Measurements from ENCODE around the gene TYMS. TPM values are rescaled to one million over a fixed set of nuclear protein-coding genes. Genes with fewer than 3 reads are reported as not detected.

The TYMS gene
- total and polyA plus RNA-seq, 4 donors: 22.1 to 70.3 (median 43.1) TPM

GRCh38 chr18:673317-673716 lies 15.9 kb downstream of the TYMS start:
- Histone ChIP-seq H3K4me3 (ENCODE audit: low read depth, low read length) (no peak overlapping the region), H3K4me1 (ENCODE audit: control insufficient read depth, insufficient read depth, low read length) (no peaks in the 10 kb centered on the region), H3K27ac (ENCODE audit: low read depth, low read length) (no peak overlapping the region), H3K27me3 (ENCODE audit: control insufficient read depth, insufficient read depth, low read length) (no peaks in the 10 kb centered on the region), H3K36me3 (ENCODE audit: control insufficient read depth, insufficient read depth, low read length) (peaks cover 24% of the 10 kb centered on the region), H3K9me3 (ENCODE audit: control insufficient read depth, insufficient read depth, low read length) (no peaks in the 10 kb centered on the region)
- DNase-seq (ENCODE audit: low read depth in 4 of 6, low spot score in 6 of 6): no peak
- WGBS (ENCODE audit: insufficient coverage): no CpG with 5 or more reads among the region's 3 CpGs

DNA sequence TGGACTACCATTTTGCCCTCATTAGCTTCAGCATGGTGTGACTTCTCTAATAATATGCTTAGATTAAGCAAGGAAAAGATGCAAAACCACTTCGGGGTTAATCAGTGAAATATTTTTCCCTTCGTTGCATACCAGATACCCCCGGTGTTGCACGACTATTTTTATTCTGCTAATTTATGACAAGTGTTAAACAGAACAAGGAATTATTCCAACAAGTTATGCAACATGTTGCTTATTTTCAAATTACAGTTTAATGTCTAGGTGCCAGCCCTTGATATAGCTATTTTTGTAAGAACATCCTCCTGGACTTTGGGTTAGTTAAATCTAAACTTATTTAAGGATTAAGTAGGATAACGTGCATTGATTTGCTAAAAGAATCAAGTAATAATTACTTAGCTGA lies 16.3 kb downstream of the TYMS start:
- no peak overlapping the region for H3K4me3 ChIP-seq (ENCODE audit: low read depth, low read length)
- DNase-seq (ENCODE audit: low read depth in 4 of 6, low spot score in 6 of 6): no peak
- WGBS (ENCODE audit: insufficient coverage): no CpG with 5 or more reads among the region's 5 CpGs
- H3K27ac ChIP-seq (ENCODE audit: low read depth, low read length): no peak overlapping the region
- H3K27me3 ChIP-seq (ENCODE audit: control insufficient read depth, insufficient read depth, low read length): no peaks in the 10 kb centered on the region
- H3K36me3 ChIP-seq (ENCODE audit: control insufficient read depth, insufficient read depth, low read length): peaks cover 25% of the 10 kb centered on the region
- H3K9me3 ChIP-seq (ENCODE audit: control insufficient read depth, insufficient read depth, low read length): no peaks in the 10 kb centered on the region
- no peaks in the 10 kb centered on the region for H3K4me1 ChIP-seq (ENCODE audit: control insufficient read depth, insufficient read depth, low read length)

DNA sequence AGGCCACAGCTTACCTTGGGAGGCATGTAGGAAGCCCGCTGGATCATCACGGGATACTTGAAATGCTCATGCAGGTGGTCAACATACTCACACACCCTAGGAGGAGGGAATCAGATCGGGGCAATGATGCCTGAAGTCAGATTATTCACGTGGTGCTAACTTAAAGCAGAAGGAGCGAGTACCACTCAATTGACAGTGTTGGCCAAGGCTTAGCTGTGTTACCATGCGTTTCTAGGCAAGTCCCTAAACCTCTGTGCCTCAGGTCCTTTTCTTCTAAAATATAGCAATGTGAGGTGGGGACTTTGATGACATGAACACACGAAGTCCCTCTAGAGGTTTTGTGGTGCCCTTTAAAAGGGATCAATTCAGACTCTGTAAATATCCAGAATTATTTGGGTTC lies 17.9 kb downstream of the TYMS start:
- Histone ChIP-seq H3K27me3 (ENCODE audit: control insufficient read depth, insufficient read depth, low read length) (no peaks in the 10 kb centered on the region), H3K4me3 (ENCODE audit: low read depth, low read length) (no peak overlapping the region), H3K36me3 (ENCODE audit: control insufficient read depth, insufficient read depth, low read length) (peaks cover 19% of the 10 kb centered on the region), H3K4me1 (ENCODE audit: control insufficient read depth, insufficient read depth, low read length) (no peaks in the 10 kb centered on the region), H3K27ac (ENCODE audit: low read depth, low read length) (no peak overlapping the region), H3K9me3 (ENCODE audit: control insufficient read depth, insufficient read depth, low read length) (no peaks in the 10 kb centered on the region)
- DNase-seq (ENCODE audit: low read depth in 4 of 6, low spot score in 6 of 6): no peak
- WGBS (ENCODE audit: insufficient coverage): 89% methylated on average over 4 of the region's 7 CpGs

DNA sequence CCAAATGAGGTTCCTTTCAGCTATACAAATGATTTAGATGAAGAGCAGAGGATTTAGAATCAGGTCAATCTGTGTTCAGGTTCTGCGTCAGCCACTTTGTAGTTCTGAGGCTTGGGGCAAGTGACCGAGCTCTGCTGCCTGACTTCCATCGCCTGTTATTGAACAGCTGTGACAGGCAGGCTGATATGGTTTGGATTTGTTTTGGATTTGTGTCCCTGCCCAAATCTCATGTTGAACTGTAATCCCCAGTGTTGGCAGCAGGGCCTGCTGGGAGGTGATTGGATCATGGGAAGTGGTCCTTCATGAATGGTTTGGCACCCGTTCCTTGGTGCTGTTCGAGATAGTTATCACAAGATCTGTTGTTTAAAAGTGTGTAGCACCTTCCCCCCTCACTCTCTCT lies 18.6 kb downstream of the TYMS start:
- Histone ChIP-seq H3K9me3 (ENCODE audit: control insufficient read depth, insufficient read depth, low read length) (no peaks in the 10 kb centered on the region), H3K4me3 (ENCODE audit: low read depth, low read length) (no peak overlapping the region), H3K4me1 (ENCODE audit: control insufficient read depth, insufficient read depth, low read length) (no peaks in the 10 kb centered on the region), H3K27me3 (ENCODE audit: control insufficient read depth, insufficient read depth, low read length) (no peaks in the 10 kb centered on the region), H3K27ac (ENCODE audit: low read depth, low read length) (no peak overlapping the region), H3K36me3 (ENCODE audit: control insufficient read depth, insufficient read depth, low read length) (peaks cover 19% of the 10 kb centered on the region)
- DNase-seq (ENCODE audit: low read depth in 4 of 6, low spot score in 6 of 6): no peak
- WGBS (ENCODE audit: insufficient coverage): 100% methylated on average over 3 of the region's 5 CpGs

DNA sequence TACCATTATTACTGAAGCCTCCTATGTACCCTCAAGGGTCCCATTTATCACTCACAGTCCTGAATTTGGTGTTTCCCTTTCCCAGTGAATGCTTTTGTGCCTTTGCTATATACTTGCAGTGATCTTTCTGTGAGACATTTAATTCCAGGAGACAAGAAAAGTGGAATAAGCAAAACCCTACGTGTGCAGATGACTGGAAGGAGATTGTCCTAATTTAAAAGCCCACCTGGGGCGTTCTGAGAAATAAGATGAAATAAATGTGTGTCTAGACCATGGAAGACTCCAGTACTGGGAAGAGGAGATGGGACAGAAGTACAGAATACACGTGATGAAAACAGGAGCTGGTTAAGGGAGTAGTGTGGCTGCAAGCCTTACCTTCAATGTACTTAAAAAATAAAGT lies 19.3 kb downstream of the TYMS start:
- 92% methylated on average over 3 of the region's 3 CpGs for WGBS (ENCODE audit: insufficient coverage)
- H3K27me3 ChIP-seq (ENCODE audit: control insufficient read depth, insufficient read depth, low read length): no peaks in the 10 kb centered on the region

GRCh38 chr18:677145-677544 lies 19.7 kb downstream of the TYMS start:
- Histone ChIP-seq H3K36me3 (ENCODE audit: control insufficient read depth, insufficient read depth, low read length) (peaks cover 18% of the 10 kb centered on the region), H3K27me3 (ENCODE audit: control insufficient read depth, insufficient read depth, low read length) (no peaks in the 10 kb centered on the region), H3K4me1 (ENCODE audit: control insufficient read depth, insufficient read depth, low read length) (no peaks in the 10 kb centered on the region), H3K27ac (ENCODE audit: low read depth, low read length) (no peak overlapping the region), H3K9me3 (ENCODE audit: control insufficient read depth, insufficient read depth, low read length) (no peaks in the 10 kb centered on the region), H3K4me3 (ENCODE audit: low read depth, low read length) (no peak overlapping the region)
- WGBS (ENCODE audit: insufficient coverage): 100% methylated on average over 2 of the region's 4 CpGs
- DNase-seq (ENCODE audit: low read depth in 4 of 6, low spot score in 6 of 6): no peak

More for the DNA sequence above, 19.3 kb downstream of the TYMS start:
- Histone ChIP-seq H3K9me3 (ENCODE audit: control insufficient read depth, insufficient read depth, low read length) (no peaks in the 10 kb centered on the region), H3K4me1 (ENCODE audit: control insufficient read depth, insufficient read depth, low read length) (no peaks in the 10 kb centered on the region), H3K27ac (ENCODE audit: low read depth, low read length) (no peak overlapping the region), H3K36me3 (ENCODE audit: control insufficient read depth, insufficient read depth, low read length) (peaks cover 20% of the 10 kb centered on the region), H3K4me3 (ENCODE audit: low read depth, low read length) (no peak overlapping the region)
- peak in 1 of 6 donors; percentile 29 for DNase-seq (ENCODE audit: low read depth in 4 of 6, low spot score in 6 of 6)

DNA sequence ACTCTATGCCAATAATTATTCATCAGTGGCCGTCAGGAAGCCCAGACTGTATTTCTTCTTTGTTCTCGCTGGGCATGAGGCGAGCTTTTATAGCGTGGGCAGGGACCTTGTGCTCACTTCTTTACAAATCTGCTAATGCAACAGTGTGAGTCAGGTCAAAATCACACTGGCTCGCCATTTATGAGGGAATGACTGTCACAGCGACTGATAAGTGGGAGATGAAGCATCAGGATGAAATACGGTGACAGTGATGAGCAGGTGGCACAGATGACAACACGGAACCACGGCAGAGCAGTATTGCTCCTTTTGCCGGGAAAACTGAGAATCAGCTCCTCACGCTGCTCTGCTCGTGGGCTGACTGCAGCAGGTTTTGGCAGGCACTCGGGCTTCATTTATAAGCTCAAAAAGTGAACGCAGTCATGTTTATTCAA lies 20.5 kb downstream of the TYMS start:
- Histone ChIP-seq H3K4me1 (ENCODE audit: control insufficient read depth, insufficient read depth, low read length) (no peaks in the 10 kb centered on the region), H3K27ac (ENCODE audit: low read depth, low read length) (no peak overlapping the region), H3K9me3 (ENCODE audit: control insufficient read depth, insufficient read depth, low read length) (no peaks in the 10 kb centered on the region), H3K36me3 (ENCODE audit: control insufficient read depth, insufficient read depth, low read length) (peaks cover 21% of the 10 kb centered on the region), H3K4me3 (ENCODE audit: low read depth, low read length) (no peak overlapping the region), H3K27me3 (ENCODE audit: control insufficient read depth, insufficient read depth, low read length) (no peaks in the 10 kb centered on the region)
- peak in 2 of 6 donors; percentile 36 to 73 for DNase-seq (ENCODE audit: low read depth in 4 of 6, low spot score in 6 of 6)
- 48% methylated on average over 14 of the region's 14 CpGs for WGBS (ENCODE audit: insufficient coverage)

DNA sequence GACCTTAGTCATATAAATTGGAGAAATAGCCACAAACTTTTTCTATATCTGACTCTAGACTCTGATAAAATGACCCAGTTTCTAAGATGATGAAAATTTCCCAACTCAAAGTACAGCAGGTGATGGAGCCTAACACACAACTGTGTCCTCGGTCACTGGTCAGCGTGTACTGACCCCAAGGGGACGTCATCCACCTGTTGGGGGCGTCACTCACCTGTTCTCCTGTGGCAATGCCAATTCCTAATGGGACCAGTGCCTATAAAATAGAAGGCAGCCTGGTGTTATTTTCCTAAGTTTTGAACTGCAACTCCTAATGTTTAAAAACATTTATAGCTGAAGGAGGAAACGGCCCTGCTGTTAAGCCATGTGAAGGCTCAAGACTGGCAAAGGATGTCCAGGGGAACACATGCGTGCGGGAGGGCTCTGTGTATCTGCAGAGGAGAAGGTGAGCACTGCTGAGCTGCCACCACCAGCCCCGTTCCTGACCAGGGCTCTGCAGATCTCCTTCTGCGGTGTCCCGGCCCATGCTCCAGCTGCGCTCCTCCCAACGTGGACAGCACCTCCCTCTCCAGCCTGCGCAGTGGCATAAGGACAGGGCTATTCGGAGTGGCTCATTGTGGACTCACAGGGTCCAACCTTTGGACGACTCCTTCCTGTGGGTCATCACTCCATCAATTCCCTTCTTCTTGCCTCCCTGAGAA lies 21.2 kb downstream of the TYMS start:
- no peaks in the 10 kb centered on the region for H3K4me1 ChIP-seq (ENCODE audit: control insufficient read depth, insufficient read depth, low read length)
- WGBS (ENCODE audit: insufficient coverage): 90% methylated on average over 14 of the region's 15 CpGs
- H3K9me3 ChIP-seq (ENCODE audit: control insufficient read depth, insufficient read depth, low read length): no peaks in the 10 kb centered on the region
- H3K27ac ChIP-seq (ENCODE audit: low read depth, low read length): no peak overlapping the region
- no peaks in the 10 kb centered on the region for H3K27me3 ChIP-seq (ENCODE audit: control insufficient read depth, insufficient read depth, low read length)
- peaks cover 26% of the 10 kb centered on the region for H3K36me3 ChIP-seq (ENCODE audit: control insufficient read depth, insufficient read depth, low read length)
- H3K4me3 ChIP-seq (ENCODE audit: low read depth, low read length): no peak overlapping the region
- no peak for DNase-seq (ENCODE audit: low read depth in 4 of 6, low spot score in 6 of 6)

- DNase-seq (ENCODE audit: low read depth in 4 of 6, low spot score in 6 of 6): no peak
- WGBS (ENCODE audit: insufficient coverage): 95% methylated on average over 4 of the region's 4 CpGs
- Histone ChIP-seq H3K9me3 (ENCODE audit: control insufficient read depth, insufficient read depth, low read length) (no peaks in the 10 kb centered on the region), H3K4me3 (ENCODE audit: low read depth, low read length) (no peak overlapping the region), H3K27me3 (ENCODE audit: control insufficient read depth, insufficient read depth, low read length) (no peaks in the 10 kb centered on the region), H3K4me1 (ENCODE audit: control insufficient read depth, insufficient read depth, low read length) (no peaks in the 10 kb centered on the region), H3K27ac (ENCODE audit: low read depth, low read length) (no peak overlapping the region), H3K36me3 (ENCODE audit: control insufficient read depth, insufficient read depth, low read length) (peaks cover 26% of the 10 kb centered on the region)
Measured at GRCh38 chr18:679516-679915, 22.1 kb downstream of the TYMS start.

- H3K27ac ChIP-seq (ENCODE audit: low read depth, low read length): no peak overlapping the region
- no peaks in the 10 kb centered on the region for H3K4me1 ChIP-seq (ENCODE audit: control insufficient read depth, insufficient read depth, low read length)
- H3K27me3 ChIP-seq (ENCODE audit: control insufficient read depth, insufficient read depth, low read length): no peaks in the 10 kb centered on the region
- H3K36me3 ChIP-seq (ENCODE audit: control insufficient read depth, insufficient read depth, low read length): peaks cover 23% of the 10 kb centered on the region
- no CpG with 5 or more reads among the region's 4 CpGs for WGBS (ENCODE audit: insufficient coverage)
- DNase-seq (ENCODE audit: low read depth in 4 of 6, low spot score in 6 of 6): no peak
- no peak overlapping the region for H3K4me3 ChIP-seq (ENCODE audit: low read depth, low read length)
- no peaks in the 10 kb centered on the region for H3K9me3 ChIP-seq (ENCODE audit: control insufficient read depth, insufficient read depth, low read length)
Measured at GRCh38 chr18:680392-680791, 22.9 kb downstream of the TYMS start.

Measured in spinal cord (tissue), 10 donors.